DMS 273 treated with DMSO at 0.1 percent for 48 hours (cell line): ENCODE measurements around the gene FAM236C.
"Not testable (repeated sequence)": the region's sequence is repeated elsewhere in the genome, so short reads cannot be mapped to it uniquely, and the experiment has no call there.

Source experiments
- DNase-seq: peaks from one replicate; lab custom pipeline; 2025; lab: John Stamatoyannopoulos, UW

FAM236C gene

GRCh38 chrX:72912315-72912714, at the start of gene FAM236C:
Gene FAM236C (plus strand): TSS chrX:72912615. CDS start chrX:72912715, 100 bp downstream.
- not testable (repeated sequence) for DNase-seq

GRCh38 chrX:72882898-72883297, 29.5 kb upstream of the FAM236C start:
- not testable (repeated sequence) for DNase-seq

GRCh38 chrX:72889740-72890139, 22.7 kb upstream of the FAM236C start:
- not testable (repeated sequence) for DNase-seq

- DNase-seq, result not testable (repeated sequence)
Measured at GRCh38 chrX:72916096-72916495, 3.7 kb downstream of the FAM236C start.

GRCh38 chrX:72932283-72932682, 19.9 kb downstream of the FAM236C start:
- not testable (repeated sequence) for DNase-seq

- DNase-seq, result not testable (repeated sequence)
Measured at GRCh38 chrX:72936455-72936854, 24.0 kb downstream of the FAM236C start.

- not testable (repeated sequence) for DNase-seq
Measured at GRCh38 chrX:72936882-72937455, 24.6 kb downstream of the FAM236C start.

GRCh38 chrX:72937906-72938305, 25.5 kb downstream of the FAM236C start, which contains the start of gene FAM236A:
Gene FAM236A (plus strand): TSS chrX:72938206. CDS start chrX:72938263, 57 bp downstream.
- DNase-seq, result not testable (repeated sequence)

GRCh38 chrX:72942272-72942671, 29.9 kb downstream of the FAM236C start:
- not testable (repeated sequence) for DNase-seq

- DNase-seq, result not testable (repeated sequence)
Measured at GRCh38 chrX:72943035-72943818, 30.8 kb downstream of the FAM236C start.

GRCh38 chrX:72943819-72944169, 31.4 kb downstream of the FAM236C start, which contains the start of gene DMRTC1:
Gene DMRTC1 (minus strand): TSS chrX:72943837. CDS start chrX:72875694, 68,143 bp downstream.
- DNase-seq, result not testable (repeated sequence)

GRCh38 chrX:72959971-72960370, 47.6 kb downstream of the FAM236C start:
- not testable (repeated sequence) for DNase-seq
